Bronchial epithelial cell (primary cell): ENCODE data around the gene CFAP157. TPM values are rescaled to one million over a fixed set of nuclear protein-coding genes. Genes with fewer than 3 reads are reported as not detected.

Source experiments
- DNase-seq: peaks from one replicate; pipeline ENCODE4 v3.0.0-alpha.2; 2010; ENCODE audit warnings: low read depth
- FAIRE-seq: peaks from 2 replicates; lab custom pipeline; 2011; peaks lifted over from hg19 to GRCh38; lab: Jason Lieb, UNC
- H3K27me3 ChIP-seq: 2 replicates; pipeline ENCODE4 v1.5.1; 2011; ENCODE audit warnings: low read length; ENCODE audit not compliant: control insufficient read depth, insufficient read depth
- H3K36me3 ChIP-seq: 2 replicates; pipeline ENCODE4 v1.5.1; 2011; ENCODE audit warnings: low read length; ENCODE audit not compliant: control insufficient read depth, insufficient read depth
- H3K4me3 ChIP-seq: 2 replicates; pipeline ENCODE4 v1.5.1; 2011; ENCODE audit warnings: mild to moderate bottlenecking, low read depth, low read length, control low read depth
- CTCF ChIP-seq: IDR thresholded peaks from 2 replicates; pipeline ENCODE4 v1.5.1; 2011; ENCODE audit warnings: mild to moderate bottlenecking, moderate library complexity, low read length, control low read depth, inconsistent platforms; ENCODE audit not compliant: insufficient read depth, severe bottlenecking
- total RNA-seq: library from RNA; depleted of rRNA; stranded (reverse); fragments of >200 nt; gene quantifications from 2 replicates; pipeline ENCODE4 v1.2.1, GENCODE V29; 2014

CFAP157 gene
- total RNA-seq, 1 donor from 2014 or later, result not detected

- no peak for FAIRE-seq
- H3K36me3 ChIP-seq, result peaks cover 11% of the 10 kb centered on the region
- no peak for TF ChIP-seq CTCF
Observed at GRCh38 chr9:127684576-127684975, 22.2 kb upstream of the CFAP157 start.

GRCh38 chr9:127686461-127687393 lies 20.1 kb upstream of the CFAP157 start:
- no peaks in the 10 kb centered on the region for H3K27me3 ChIP-seq
- H3K4me3 ChIP-seq, result no peak overlapping the region
- FAIRE-seq (peak; percentile 79), DNase-seq (no peak)
- peaks cover 8% of the 10 kb centered on the region for H3K36me3 ChIP-seq
- TF ChIP-seq CTCF, result no peak

More at GRCh38 chr9:127684576-127684975, 22.2 kb upstream of the CFAP157 start:
- Histone ChIP-seq H3K4me3 (no peak overlapping the region), H3K27me3 (no peaks in the 10 kb centered on the region)
- no peak for DNase-seq

- H3K4me3 ChIP-seq, result no peak overlapping the region
- DNase-seq (no peak), FAIRE-seq (peak; percentile 13)
- H3K36me3 ChIP-seq, result peaks cover 1% of the 10 kb centered on the region
- no peaks in the 10 kb centered on the region for H3K27me3 ChIP-seq
- TF ChIP-seq CTCF, result no peak
Observed at GRCh38 chr9:127689329-127690000, 17.3 kb upstream of the CFAP157 start.

- H3K27me3 ChIP-seq, result no peaks in the 10 kb centered on the region
- DNase-seq, result no peak
- TF ChIP-seq CTCF, result no peak
- no peak for FAIRE-seq
- H3K4me3 ChIP-seq, result no peak overlapping the region
- H3K36me3 ChIP-seq, result peaks cover 1% of the 10 kb centered on the region
Observed at GRCh38 chr9:127690735-127691134, 16.1 kb upstream of the CFAP157 start.

- Histone ChIP-seq H3K36me3 (peaks cover 1% of the 10 kb centered on the region), H3K27me3 (no peaks in the 10 kb centered on the region), H3K4me3 (no peak overlapping the region)
- no peak for DNase-seq
- no peak for FAIRE-seq
- no peak for TF ChIP-seq CTCF
Observed at GRCh38 chr9:127692071-127692470, 14.7 kb upstream of the CFAP157 start.
